HepG2 (cell line): ENCODE measurements around the gene TMEM98. TPM values are rescaled to one million over a fixed set of nuclear protein-coding genes. Genes with fewer than 3 reads are reported as not detected.

ENCODE experiments used
- ATAC-seq: fragments of 200-7000 bp; cut with Tn5 transposase; 3 replicates; pipeline ENCODE4 v1.9.1; 2020; ENCODE audit warnings: mild to moderate bottlenecking, moderate library complexity
- BruUV-seq: library from RNA; stranded (reverse); fragments of 400-500 nt; replicated peaks from 2 replicates; lab custom pipeline; 2021; lab: Mats Ljungman, UMichigan
- CTCF ChIA-PET: fragments of 300-600 bp; formaldehyde crosslinking; extraction: SDS; loops from one replicate; lab custom pipeline; 2021; ENCODE audit warnings: low total read pairs, inconsistent platforms, low intra/inter-chr PET ratio; lab: Yijun Ruan, JAX
- POLR2A ChIA-PET: fragments of 350-600 bp; sonication (Branson Sonifier 250); formaldehyde crosslinking; loops from one replicate; lab custom pipeline; 2020; ENCODE audit warnings: antibody characterized with exemption, inconsistent platforms; lab: Yijun Ruan, JAX
- DNase-seq: peaks from one replicate; pipeline ENCODE4 v3.0.0-alpha.2; 2015; ENCODE audit warnings: low spot score
- FAIRE-seq: peaks from 3 replicates; lab custom pipeline; 2011; peaks lifted over from hg19 to GRCh38; lab: Jason Lieb, UNC
- H2AFZ ChIP-seq: one replicate; pipeline ENCODE4 v1.6.1; 2011; ENCODE audit warnings: low read length, inconsistent platforms
- H3K27ac ChIP-seq: fragments of 300-600 bp; 3 replicates; pipeline ENCODE4 v1.8.0; 2011; ENCODE audit warnings: mixed run types, mild to moderate bottlenecking, mixed read lengths, low read length, inconsistent platforms; ENCODE audit not compliant: insufficient read depth; ENCODE audit errors: extremely low read length
- H3K27me3 ChIP-seq, 2 experiments: fragments of 200-600 bp in 1 of 2; 2 replicates in 1 of 2; 3 replicates in 1 of 2; pipeline versions ENCODE4 v1.6.0 to v1.8.0; 2011; ENCODE audit warnings: low read length in 2 of 2, mild to moderate bottlenecking in 2 of 2, moderate library complexity in 2 of 2, inconsistent platforms in 1 of 2; ENCODE audit not compliant: insufficient read depth in 2 of 2, control insufficient read depth in 1 of 2
- H3K36me3 ChIP-seq, 2 experiments: fragments of 200-600 bp in 1 of 2; replicated peaks in 1 of 2; 2 replicates in 1 of 2; 3 replicates in 1 of 2; pipeline versions ENCODE4 v1.5.1 to v1.8.0; 2011; ENCODE audit warnings: low read length in 2 of 2, inconsistent platforms in 1 of 2; ENCODE audit not compliant: insufficient read depth in 2 of 2, control insufficient read depth in 1 of 2
- H3K4me1 ChIP-seq: 2 replicates; pipeline ENCODE4 v1.5.1; 2012; ENCODE audit warnings: low read length, inconsistent platforms; ENCODE audit not compliant: insufficient read depth
- H3K4me2 ChIP-seq: 2 replicates; pipeline ENCODE4 v1.6.0; 2011; ENCODE audit warnings: low read depth, low read length, inconsistent platforms
- H3K4me3 ChIP-seq, 3 experiments: fragments of 200-600 bp in 1 of 3; sonication (generic), shearing (Covaris generic) in 1 of 3; replicated peaks in 1 of 3; 2 replicates each; pipeline ENCODE4 v1.5.1; 2011 to 2016; ENCODE audit warnings: low read length in 3 of 3, inconsistent platforms in 2 of 3, low read depth in 2 of 3, mild to moderate bottlenecking in 2 of 3, control low read depth in 1 of 3, mixed read lengths in 1 of 3; ENCODE audit not compliant: insufficient read depth in 1 of 3
- H3K79me2 ChIP-seq: one replicate; pipeline ENCODE4 v1.6.1; 2011; ENCODE audit warnings: low read length, inconsistent platforms; ENCODE audit not compliant: insufficient read depth
- H3K9ac ChIP-seq: 2 replicates; pipeline ENCODE4 v1.6.0; 2011; ENCODE audit warnings: mild to moderate bottlenecking, low read depth, low read length, inconsistent platforms; ENCODE audit not compliant: insufficient read depth
- H3K9me3 ChIP-seq: 2 replicates; pipeline ENCODE4 v1.5.1; 2012; ENCODE audit warnings: mild to moderate bottlenecking, low read length
- H4K20me1 ChIP-seq: 2 replicates; pipeline ENCODE4 v1.6.0; 2011; ENCODE audit warnings: inconsistent platforms, mild to moderate bottlenecking, low read length, moderate library complexity; ENCODE audit not compliant: insufficient read depth
- ZBTB7B ChIP-seq: sonication (generic); formaldehyde crosslinking; IDR thresholded peaks from 2 replicates; pipeline ENCODE4 v1.4.0; 2020; ENCODE audit warnings: missing genetic modification reagents
- ZNF629 ChIP-seq: sonication (generic); formaldehyde crosslinking; conservative IDR thresholded peaks from 2 replicates; pipeline ENCODE4 v1.5.0; 2020; ENCODE audit warnings: missing genetic modification reagents
- ZNF746 ChIP-seq: sonication (generic); formaldehyde crosslinking; IDR thresholded peaks from 2 replicates; pipeline ENCODE4 v1.8.0; 2022; ENCODE audit warnings: mild to moderate bottlenecking, missing genetic modification reagents
- WGBS: methylation state at CpG from one replicate; pipeline ENCODE4 v1.1.6; 2017; ENCODE audit warnings: low lambda C conversion rate; 5-methylcytosine and 5-hydroxymethylcytosine counted together
- in situ Hi-C: cut with HindIII; loops from 2 replicates; pipeline ENCODE4 v1.10.0; 2017; ENCODE audit warnings: low pct_unique_long_range_greater_than_20kb; ENCODE audit not compliant: extremely low pct_ligation_motif_present
- intact Hi-C: fragments of 100-400 bp; cut with micrococcal nuclease; formaldehyde crosslinking; loops from one replicate; pipeline ENCODE4 v1.10.0; 2022; ENCODE audit not compliant: unreplicated experiment
- polyA plus RNA-seq, 8 experiments: library from polyadenylated mRNA; depleted of rRNA in 3 of 8; stranded (reverse) in 7 of 8; unstranded in 1 of 8; fragments of >200 nt; fragmentation: Illumina TruSeq in 4 of 8; extraction: Trizol in 4 of 8; gene quantifications; 2 replicates each; pipeline versions ENCODE4 v1.2.1 to v1.2.3, GENCODE V29; 2011 to 2016; ENCODE audit warnings: low read depth in 4 of 8, missing spikeins in 1 of 8, mixed read lengths in 1 of 8; ENCODE audit not compliant: insufficient read depth in 1 of 8
- total RNA-seq, 5 experiments: library from RNA; depleted of rRNA; stranded (reverse); fragments of >200 nt; fragmentation: Illumina TruSeq; extraction: Trizol; gene quantifications; 2 replicates each; pipeline ENCODE4 v1.2.3, GENCODE V29; 2016; ENCODE audit warnings: low read depth in 1 of 5
- TF ChIP-seq, protein P1 (sequence below): sonication (generic); formaldehyde crosslinking; IDR thresholded peaks from 2 replicates; pipeline ENCODE4 v1.4.0; 2020; ENCODE audit warnings: mild to moderate bottlenecking, missing genetic modification reagents

Gene TMEM98
- total and polyA plus RNA-seq, 2 of the 13 experiments (the other 11 are each of a cell fraction or from before 2014, with no cell fraction given): 103 to 175 TPM

DNA sequence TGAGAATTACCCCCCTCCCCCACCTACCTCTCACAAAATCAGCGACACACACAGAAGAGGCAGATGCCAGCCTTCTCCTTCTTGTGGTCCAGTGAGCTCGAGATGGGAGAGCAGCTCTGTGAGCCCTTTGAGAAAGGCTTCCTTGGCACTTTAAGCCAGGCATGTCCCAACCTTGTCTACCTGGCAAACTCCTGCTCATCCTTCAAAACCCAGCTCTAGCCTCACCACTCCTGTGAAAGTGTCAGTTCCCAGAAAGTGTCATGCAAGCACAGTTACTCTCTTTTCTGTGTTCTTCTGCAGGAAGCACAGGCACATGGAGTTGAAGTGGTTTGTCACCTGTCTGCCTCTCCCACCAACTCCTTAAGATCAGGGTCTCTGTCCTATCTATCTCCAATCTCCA lies 1.6 kb downstream of the TMEM98 start:
- no peak for FAIRE-seq
- Histone ChIP-seq H3K4me2 (peak overlapping the region; percentile 98), H3K36me3 (peaks cover 7 to 24% of the 10 kb centered on the region in 2 experiments; a peak in 4 of 5 replicates), H4K20me1 (no peaks in the 10 kb centered on the region), H3K9ac (no peak overlapping the region), H3K4me3 (peak overlapping the region in 1 of 3 experiments; percentile 82; a peak in 1 of 6 replicates), H3K27me3 (no peaks in the 10 kb centered on the region; a peak in 1 of 5 replicates), H3K4me1 (peaks cover 51% of the 10 kb centered on the region), H3K79me2 (peaks cover 12% of the 10 kb centered on the region), H3K27ac (no peak overlapping the region)
- ChIA-PET CTCF (no interaction called here), POLR2A (interaction anchor here (0.8 to 1.2 kb wide), 2 partner anchors 20 to 22 kb away, joined by 3 to 4 read pairs; no protein-coding TSS in a partner anchor)
- no peak for DNase-seq
- no peak for ATAC-seq
- WGBS: 100% methylated on average over 1 of the region's 2 CpGs
- in situ Hi-C loops: no loop called here
- TF ChIP-seq ZBTB7B (CRISPR knock-in tag): no peak
- TF ChIP-seq, protein P1, sequence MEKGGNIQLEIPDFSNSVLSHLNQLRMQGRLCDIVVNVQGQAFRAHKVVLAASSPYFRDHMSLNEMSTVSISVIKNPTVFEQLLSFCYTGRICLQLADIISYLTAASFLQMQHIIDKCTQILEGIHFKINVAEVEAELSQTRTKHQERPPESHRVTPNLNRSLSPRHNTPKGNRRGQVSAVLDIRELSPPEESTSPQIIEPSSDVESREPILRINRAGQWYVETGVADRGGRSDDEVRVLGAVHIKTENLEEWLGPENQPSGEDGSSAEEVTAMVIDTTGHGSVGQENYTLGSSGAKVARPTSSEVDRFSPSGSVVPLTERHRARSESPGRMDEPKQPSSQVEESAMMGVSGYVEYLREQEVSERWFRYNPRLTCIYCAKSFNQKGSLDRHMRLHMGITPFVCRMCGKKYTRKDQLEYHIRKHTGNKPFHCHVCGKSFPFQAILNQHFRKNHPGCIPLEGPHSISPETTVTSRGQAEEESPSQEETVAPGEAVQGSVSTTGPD (CRISPR knock-in tag): no peak
- TF ChIP-seq, all 625 proteins: peak for 0
- no peaks in the 10 kb centered on the region for H3K9me3 ChIP-seq
- H2AFZ ChIP-seq: no peak overlapping the region
- no TSS peak for BruUV-seq
- intact Hi-C loops: no loop called here

GRCh38 chr17:32930512-32930911 lies 2.6 kb downstream of the TMEM98 start:
- Histone ChIP-seq H3K27me3 (no peaks in the 10 kb centered on the region; a peak in 1 of 5 replicates), H3K79me2 (peaks cover 12% of the 10 kb centered on the region), H3K36me3 (peaks cover 7 to 26% of the 10 kb centered on the region in 2 experiments; a peak in 4 of 5 replicates), H3K9me3 (no peaks in the 10 kb centered on the region), H3K9ac (no peak overlapping the region), H3K4me2 (no peak overlapping the region), H3K4me3 (no peak overlapping the region), H3K27ac (no peak overlapping the region), H4K20me1 (no peaks in the 10 kb centered on the region), H2AFZ (no peak overlapping the region), H3K4me1 (peaks cover 42% of the 10 kb centered on the region)
- no peak for DNase-seq
- in situ Hi-C loops: no loop called here
- CTCF ChIA-PET: no interaction called here
- intact Hi-C loops: no loop called here
- TF ChIP-seq ZNF629 (CRISPR knock-in tag) (peak; percentile 80), ZNF746 (no peak)
- 91% methylated on average over 1 of the region's 1 CpG for WGBS
- BruUV-seq: no TSS peak
- no peak for ATAC-seq
- no peak for FAIRE-seq
- POLR2A ChIA-PET: no interaction called here
